BE2C (cell line): Measurements from ENCODE around the gene PHF19.
A peak's percentile ranks its signal among the peaks of the same experiment; 100 is the strongest.

Source experiments
- DNase-seq: peaks from one replicate; pipeline ENCODE4 v3.0.0-alpha.2; 2020
- H3K27me3 ChIP-seq: fragments of 250-450 bp; sonication (Bioruptor Pico); 2 replicates; pipeline ENCODE4 v1.5.1; 2020; ENCODE audit warnings: mild to moderate bottlenecking
- H3K36me3 ChIP-seq: fragments of 250-450 bp; sonication (Bioruptor Pico); 2 replicates; pipeline ENCODE4 v1.5.1; 2020; ENCODE audit warnings: mild to moderate bottlenecking
- H3K4me1 ChIP-seq: fragments of 250-450 bp; sonication (Bioruptor Pico); 2 replicates; pipeline ENCODE4 v1.5.1; 2020
- H3K4me3 ChIP-seq: 2 replicates; pipeline ENCODE4 v1.5.1; 2011; ENCODE audit warnings: low read depth, low read length
- H3K9me3 ChIP-seq: fragments of 250-450 bp; sonication (Bioruptor Pico); 2 replicates; pipeline ENCODE4 v1.5.1; 2020
- CTCF ChIP-seq: IDR thresholded peaks from 2 replicates; pipeline ENCODE4 v1.5.1; 2012; ENCODE audit warnings: mild to moderate bottlenecking, low read depth, low read length

Gene PHF19

GRCh38 chr9:120922404-120923195, 45.6 kb upstream of the PHF19 start:
- Histone ChIP-seq H3K4me1 (peaks cover 20% of the 10 kb centered on the region), H3K36me3 (no peaks in the 10 kb centered on the region), H3K27me3 (no peaks in the 10 kb centered on the region), H3K4me3 (no peak overlapping the region), H3K9me3 (no peaks in the 10 kb centered on the region)
- no peak for DNase-seq
- no peak for TF ChIP-seq CTCF

GRCh38 chr9:120921661-120922181, 44.7 kb upstream of the PHF19 start:
- Histone ChIP-seq H3K4me3 (no peak overlapping the region), H3K27me3 (no peaks in the 10 kb centered on the region), H3K36me3 (no peaks in the 10 kb centered on the region), H3K9me3 (no peaks in the 10 kb centered on the region), H3K4me1 (peaks cover 23% of the 10 kb centered on the region)
- TF ChIP-seq CTCF: peak; percentile 35; the same call in 1 of the 2 replicates
- DNase-seq: peak; percentile 53

- H3K36me3 ChIP-seq: no peaks in the 10 kb centered on the region
- no peaks in the 10 kb centered on the region for H3K9me3 ChIP-seq
- no peak overlapping the region for H3K4me3 ChIP-seq
- no peaks in the 10 kb centered on the region for H3K27me3 ChIP-seq
- no peak for DNase-seq
- peaks cover 29% of the 10 kb centered on the region for H3K4me1 ChIP-seq
- TF ChIP-seq CTCF: no peak
These were observed 43.8 kb upstream of the PHF19 start for GRCh38 chr9:120920806-120921178.

- H3K9me3 ChIP-seq: no peaks in the 10 kb centered on the region
- no peaks in the 10 kb centered on the region for H3K27me3 ChIP-seq
- TF ChIP-seq CTCF: no peak
- no peak for DNase-seq
- H3K4me3 ChIP-seq: no peak overlapping the region
- H3K36me3 ChIP-seq: no peaks in the 10 kb centered on the region
- H3K4me1 ChIP-seq: peaks cover 30% of the 10 kb centered on the region
These were observed 43.1 kb upstream of the PHF19 start for GRCh38 chr9:120919843-120920805.

GRCh38 chr9:120918931-120919842, 42.2 kb upstream of the PHF19 start:
- Histone ChIP-seq H3K9me3 (no peaks in the 10 kb centered on the region), H3K4me1 (peaks cover 30% of the 10 kb centered on the region), H3K27me3 (no peaks in the 10 kb centered on the region), H3K36me3 (no peaks in the 10 kb centered on the region), H3K4me3 (no peak overlapping the region)
- DNase-seq: no peak
- no peak for TF ChIP-seq CTCF
